ENCODE measurements around the gene KCNN3. TPM values are rescaled to one million over a fixed set of nuclear protein-coding genes. Genes with fewer than 3 reads are reported as not detected.

Gene KCNN3
- total RNA-seq, 5 donors from 2014 or later (not counting 1 experiment from before 2014, with no cell fraction given) = 0.03 to 0.23 (median 0.18) TPM

- Histone ChIP-seq H3K4me1 (ENCODE audit: control insufficient read depth in 1 of 2, extremely low read depth in 1 of 2, insufficient read depth in 2 of 2, low read length in 2 of 2) (no peaks in the 10 kb centered on the region), H3K9me3 (no peaks in the 10 kb centered on the region), H3K36me3 (ENCODE audit: control insufficient read depth in 2 of 2, extremely low read depth in 1 of 2, insufficient read depth in 1 of 2, low read length in 1 of 2) (no peaks in the 10 kb centered on the region), H3K4me3 (ENCODE audit: control insufficient read depth in 1 of 2, extremely low read depth in 1 of 2, low read length in 1 of 2) (no peak overlapping the region), H3K27ac (ENCODE audit: low read length) (no peak overlapping the region), H3K27me3 (replicated peaks in 1 of 2; ENCODE audit: control insufficient read depth in 2 of 2, extremely low read depth in 1 of 2, insufficient read depth in 2 of 2, low read length in 1 of 2) (peaks cover 0 to 33% of the 10 kb centered on the region in 2 experiments)
- no peaks in the 10 kb centered on the region for H3K36me3 Mint-ChIP-seq
- H3K9me3 Mint-ChIP-seq = no peaks in the 10 kb centered on the region
- ChIA-PET CTCF (interaction anchor here in 1 of 2 donors (0.7 kb wide), 1 partner anchor 12 kb away, joined by 3 read pairs; no protein-coding TSS in a partner anchor), POLR2A (interaction anchor here in 1 of 2 donors (0.5 kb wide), 1 partner anchor 12 kb away, joined by 3 read pairs; no protein-coding TSS in a partner anchor)
- H3K27ac Mint-ChIP-seq = no peak overlapping the region
- peaks cover 0 to 3% (median 0%) of the 10 kb centered on the region in 3 donors for H3K4me1 Mint-ChIP-seq
- 92% methylated on average over 5 of the region's 8 CpGs for WGBS (ENCODE audit: insufficient coverage)
- H3K4me3 Mint-ChIP-seq = no peak overlapping the region
- ATAC-seq (replicated peaks in 1 of 4) = no peak
- DNase-seq = no peak
- H3K27me3 Mint-ChIP-seq = peaks cover 3 to 17% of the 10 kb centered on the region in 2 donors
Measured at GRCh38 chr1:154802982-154803920, 66.8 kb downstream of the KCNN3 start.

- H3K9me3 Mint-ChIP-seq = no peaks in the 10 kb centered on the region
- peaks cover 3 to 12% of the 10 kb centered on the region in 2 donors for H3K27me3 Mint-ChIP-seq
- Histone ChIP-seq H3K9me3 (no peaks in the 10 kb centered on the region), H3K36me3 (ENCODE audit: control insufficient read depth in 2 of 2, extremely low read depth in 1 of 2, insufficient read depth in 1 of 2, low read length in 1 of 2) (no peaks in the 10 kb centered on the region), H3K4me3 (ENCODE audit: control insufficient read depth in 1 of 2, extremely low read depth in 1 of 2, low read length in 1 of 2) (no peak overlapping the region), H3K4me1 (ENCODE audit: control insufficient read depth in 1 of 2, extremely low read depth in 1 of 2, insufficient read depth in 2 of 2, low read length in 2 of 2) (no peaks in the 10 kb centered on the region), H3K27ac (ENCODE audit: low read length) (no peak overlapping the region), H3K27me3 (replicated peaks in 1 of 2; ENCODE audit: control insufficient read depth in 2 of 2, extremely low read depth in 1 of 2, insufficient read depth in 2 of 2, low read length in 1 of 2) (peaks cover 0 to 28% of the 10 kb centered on the region in 2 experiments)
- POLR2A ChIA-PET = interaction anchor here in 1 of 2 donors (0.5 kb wide), 1 partner anchor 11 kb away, joined by 3 read pairs; no protein-coding TSS in a partner anchor
- ATAC-seq (replicated peaks in 1 of 4) = no peak
- CTCF ChIA-PET = interaction anchor here in 1 of 2 donors (0.6 to 0.7 kb wide), 2 partner anchors 11 to 134 kb away, joined by 3 read pairs; no protein-coding TSS in a partner anchor
- no peak overlapping the region for H3K27ac Mint-ChIP-seq
- H3K4me1 Mint-ChIP-seq = peaks cover 0 to 3% (median 0%) of the 10 kb centered on the region in 3 donors
- no peak overlapping the region for H3K4me3 Mint-ChIP-seq
- WGBS (ENCODE audit: insufficient coverage) = no CpG with 5 or more reads among the region's 2 CpGs
- no peak for DNase-seq
- H3K36me3 Mint-ChIP-seq = no peaks in the 10 kb centered on the region
Measured at GRCh38 chr1:154802336-154802969, 67.6 kb downstream of the KCNN3 start.

GRCh38 chr1:154801234-154802011 is 68.7 kb downstream of the KCNN3 start:
- ChIA-PET CTCF (no interaction called here), POLR2A (no interaction called here)

GRCh38 chr1:154799188-154799587 is 70.9 kb downstream of the KCNN3 start:
- Mint-ChIP-seq H3K4me3 (no peak overlapping the region), H3K4me1 (no peaks in the 10 kb centered on the region), H3K27ac (no peak overlapping the region), H3K36me3 (no peaks in the 10 kb centered on the region), H3K9me3 (no peaks in the 10 kb centered on the region), H3K27me3 (peaks cover 3 to 10% of the 10 kb centered on the region in 2 donors)
- ChIA-PET CTCF (no interaction called here), POLR2A (no interaction called here)
- H3K9me3 ChIP-seq = no peaks in the 10 kb centered on the region
- H3K4me1 ChIP-seq (ENCODE audit: control insufficient read depth in 1 of 2, extremely low read depth in 1 of 2, insufficient read depth in 2 of 2, low read length in 2 of 2) = no peaks in the 10 kb centered on the region
- 94% methylated on average over 3 of the region's 5 CpGs for WGBS (ENCODE audit: insufficient coverage)
- peaks cover 0 to 23% of the 10 kb centered on the region in 2 experiments for H3K27me3 ChIP-seq (replicated peaks in 1 of 2; ENCODE audit: control insufficient read depth in 2 of 2, extremely low read depth in 1 of 2, insufficient read depth in 2 of 2, low read length in 1 of 2)
- DNase-seq (no peak), ATAC-seq (replicated peaks in 1 of 4) (no peak)
- H3K4me3 ChIP-seq (ENCODE audit: control insufficient read depth in 1 of 2, extremely low read depth in 1 of 2, low read length in 1 of 2) = no peak overlapping the region
- H3K27ac ChIP-seq (ENCODE audit: low read length) = no peak overlapping the region
- no peaks in the 10 kb centered on the region for H3K36me3 ChIP-seq (ENCODE audit: control insufficient read depth in 2 of 2, extremely low read depth in 1 of 2, insufficient read depth in 1 of 2, low read length in 1 of 2)

More at GRCh38 chr1:154801234-154802011, 68.7 kb downstream of the KCNN3 start:
- Histone ChIP-seq H3K4me1 (ENCODE audit: control insufficient read depth in 1 of 2, extremely low read depth in 1 of 2, insufficient read depth in 2 of 2, low read length in 2 of 2) (no peaks in the 10 kb centered on the region), H3K4me3 (ENCODE audit: control insufficient read depth in 1 of 2, extremely low read depth in 1 of 2, low read length in 1 of 2) (no peak overlapping the region), H3K27ac (ENCODE audit: low read length) (no peak overlapping the region), H3K36me3 (ENCODE audit: control insufficient read depth in 2 of 2, extremely low read depth in 1 of 2, insufficient read depth in 1 of 2, low read length in 1 of 2) (no peaks in the 10 kb centered on the region), H3K9me3 (no peaks in the 10 kb centered on the region), H3K27me3 (replicated peaks in 1 of 2; ENCODE audit: control insufficient read depth in 2 of 2, extremely low read depth in 1 of 2, insufficient read depth in 2 of 2, low read length in 1 of 2) (peaks cover 0 to 23% of the 10 kb centered on the region in 2 experiments)
- peaks cover 3 to 9% of the 10 kb centered on the region in 2 donors for H3K27me3 Mint-ChIP-seq
- DNase-seq (no peak), ATAC-seq (replicated peaks in 1 of 4) (no peak)
- H3K36me3 Mint-ChIP-seq = no peaks in the 10 kb centered on the region
- peaks cover 0 to 3% (median 0%) of the 10 kb centered on the region in 3 donors for H3K4me1 Mint-ChIP-seq
- 96% methylated on average over 13 of the region's 16 CpGs for WGBS (ENCODE audit: insufficient coverage)
- H3K9me3 Mint-ChIP-seq = no peaks in the 10 kb centered on the region
- H3K4me3 Mint-ChIP-seq = no peak overlapping the region
- H3K27ac Mint-ChIP-seq = no peak overlapping the region

- H3K4me1 ChIP-seq (ENCODE audit: control insufficient read depth in 1 of 2, extremely low read depth in 1 of 2, insufficient read depth in 2 of 2, low read length in 2 of 2) = no peaks in the 10 kb centered on the region
- no peaks in the 10 kb centered on the region for H3K9me3 Mint-ChIP-seq
- WGBS (ENCODE audit: insufficient coverage) = 60% methylated on average over 1 of the region's 1 CpG
- no peaks in the 10 kb centered on the region for H3K36me3 ChIP-seq (ENCODE audit: control insufficient read depth in 2 of 2, extremely low read depth in 1 of 2, insufficient read depth in 1 of 2, low read length in 1 of 2)
- H3K4me1 Mint-ChIP-seq = peaks cover 0 to 4% (median 2%) of the 10 kb centered on the region in 3 donors
- peaks cover 0 to 19% of the 10 kb centered on the region in 2 experiments for H3K27me3 ChIP-seq (replicated peaks in 1 of 2; ENCODE audit: control insufficient read depth in 2 of 2, extremely low read depth in 1 of 2, insufficient read depth in 2 of 2, low read length in 1 of 2)
- ATAC-seq (replicated peaks in 1 of 4) = no peak
- H3K36me3 Mint-ChIP-seq = no peaks in the 10 kb centered on the region
- no peaks in the 10 kb centered on the region for H3K9me3 ChIP-seq
- H3K27me3 Mint-ChIP-seq = peaks cover 3 to 6% of the 10 kb centered on the region in 2 donors
- H3K27ac Mint-ChIP-seq = no peak overlapping the region
- H3K4me3 ChIP-seq (ENCODE audit: control insufficient read depth in 1 of 2, extremely low read depth in 1 of 2, low read length in 1 of 2) = no peak overlapping the region
- CTCF ChIA-PET = no interaction called here
- H3K4me3 Mint-ChIP-seq = no peak overlapping the region
- H3K27ac ChIP-seq (ENCODE audit: low read length) = no peak overlapping the region
- no peak for DNase-seq
- POLR2A ChIA-PET = no interaction called here
Measured at GRCh38 chr1:154798645-154799044, 71.4 kb downstream of the KCNN3 start.

- Histone ChIP-seq H3K27me3 (replicated peaks in 1 of 2; ENCODE audit: control insufficient read depth in 2 of 2, extremely low read depth in 1 of 2, insufficient read depth in 2 of 2, low read length in 1 of 2) (peaks cover 0 to 11% of the 10 kb centered on the region in 2 experiments), H3K36me3 (ENCODE audit: control insufficient read depth in 2 of 2, extremely low read depth in 1 of 2, insufficient read depth in 1 of 2, low read length in 1 of 2) (no peaks in the 10 kb centered on the region), H3K27ac (ENCODE audit: low read length) (no peak overlapping the region), H3K9me3 (no peaks in the 10 kb centered on the region), H3K4me3 (ENCODE audit: control insufficient read depth in 1 of 2, extremely low read depth in 1 of 2, low read length in 1 of 2) (no peak overlapping the region), H3K4me1 (ENCODE audit: control insufficient read depth in 1 of 2, extremely low read depth in 1 of 2, insufficient read depth in 2 of 2, low read length in 2 of 2) (peaks cover 8 to 9% of the 10 kb centered on the region in 2 experiments)
- H3K4me1 Mint-ChIP-seq = peaks cover 9 to 15% (median 11%) of the 10 kb centered on the region in 3 donors
- 63% methylated on average over 2 of the region's 6 CpGs for WGBS (ENCODE audit: insufficient coverage)
- CTCF ChIA-PET = no interaction called here
- no peak for DNase-seq
- no peak overlapping the region for H3K27ac Mint-ChIP-seq
- no peaks in the 10 kb centered on the region for H3K36me3 Mint-ChIP-seq
- POLR2A ChIA-PET = no interaction called here
- no peak overlapping the region for H3K4me3 Mint-ChIP-seq
- ATAC-seq (replicated peaks in 1 of 4) = no peak
- peaks cover 3 to 4% of the 10 kb centered on the region in 2 donors for H3K27me3 Mint-ChIP-seq
- H3K9me3 Mint-ChIP-seq = no peaks in the 10 kb centered on the region
Measured at GRCh38 chr1:154797175-154797574, 72.9 kb downstream of the KCNN3 start.
